Aorta (tissue), 5 donors: ENCODE results near the gene MFN2. TPM values are rescaled to one million over a fixed set of nuclear protein-coding genes. Genes with fewer than 3 reads are reported as not detected.
"Not testable (repeated sequence)": the region's sequence is repeated elsewhere in the genome, so short reads cannot be mapped to it uniquely, and the experiment has no call there.

ENCODE experiments used
- ATAC-seq: fragments of 200-7000 bp; cut with Tn5 transposase; one replicate; pipeline ENCODE4 v1.9.1; 2022; ENCODE audit warnings: moderate library complexity; ENCODE audit not compliant: low FRiP score
- DNase-seq, 2 donors: peaks; one replicate each; pipeline ENCODE4 v3.0.0-alpha.2; 2020
- H3K27ac ChIP-seq, 2 donors: one replicate each; pipeline ENCODE4 v1.5.1; 2013; ENCODE audit warnings: low read length in 2 of 2, mild to moderate bottlenecking in 2 of 2, moderate library complexity in 2 of 2, control low read depth in 1 of 2, inconsistent platforms in 1 of 2, low read depth in 1 of 2
- H3K27me3 ChIP-seq, 2 donors: one replicate each; pipeline ENCODE4 v1.6.1; 2013; ENCODE audit warnings: control low read depth in 1 of 2, low read length in 1 of 2, mild to moderate bottlenecking in 1 of 2, moderate library complexity in 1 of 2; ENCODE audit not compliant: insufficient read depth in 2 of 2, control insufficient read depth in 1 of 2
- H3K36me3 ChIP-seq, 2 donors: one replicate each; pipeline ENCODE4 v1.6.1; 2013; ENCODE audit warnings: control low read depth in 1 of 2, low read length in 1 of 2, mild to moderate bottlenecking in 1 of 2; ENCODE audit not compliant: insufficient read depth in 2 of 2, control insufficient read depth in 1 of 2
- H3K4me1 ChIP-seq, 2 donors: one replicate each; pipeline ENCODE4 v1.6.1; 2013; ENCODE audit warnings: low read length in 2 of 2, control low read depth in 1 of 2, mild to moderate bottlenecking in 1 of 2, moderate library complexity in 1 of 2; ENCODE audit not compliant: insufficient read depth in 2 of 2, control insufficient read depth in 1 of 2
- H3K4me3 ChIP-seq, 2 donors: one replicate each; pipeline ENCODE4 v1.5.1; 2013; ENCODE audit warnings: low read length in 2 of 2, control low read depth in 1 of 2, mild to moderate bottlenecking in 1 of 2
- H3K9me3 ChIP-seq: one replicate; pipeline ENCODE4 v1.6.1; 2013; ENCODE audit warnings: mild to moderate bottlenecking, low read length; ENCODE audit not compliant: control insufficient read depth
- WGBS, 2 donors: extraction: QIAGEN DNeasy Blood & Tissue Kit; methylation state at CpG; one replicate each; pipeline ENCODE4 v1.1.7; 2013; 5-methylcytosine and 5-hydroxymethylcytosine counted together
- intact Hi-C, 2 donors: fragments of 100-400 bp; cut with DNase I; formaldehyde crosslinking; loops; one replicate each; pipeline versions ENCODE4 v1.14.2 to v1.15.0; 2022
- polyA plus RNA-seq, 2 donors: library from polyadenylated mRNA; stranded (reverse); fragments of 200-250 nt; gene quantifications; one replicate each; pipeline ENCODE4 v1.2.3, GENCODE V29; 2013
- total RNA-seq, 2 donors: library from RNA; stranded (reverse); fragmentation: NEBNext Ultra II Directional; extraction: Animal tissue kit (Norgen Biotek cat#: 25700); gene quantifications; one replicate each; pipeline ENCODE4 v1.2.1, GENCODE V29; 2021
- donor health status: healthy with polysubstance abuse.
- donor health status: Bipolar disorder and iron deficiency.
- donor health status: DM: no; HTN: no; CAD: no.
- donor health status: DM: no; HTN: no; CAD: no.
- donor health status: DM: yes; HTN: yes; CAD: no.

Gene MFN2
- total and polyA plus RNA-seq, 4 donors = 22.4 to 57.1 (median 45.2) TPM

GRCh38 chr1:11939794-11940193 lies 40.5 kb upstream of the MFN2 start:
- H3K27ac ChIP-seq, ATAC-seq, H3K4me1 ChIP-seq, DNase-seq, H3K36me3 ChIP-seq, H3K27me3 ChIP-seq, H3K4me3 ChIP-seq, H3K9me3 ChIP-seq: not testable (repeated sequence)
- 96 to 99% methylated on average over 7 of the region's 7 CpGs for WGBS, 2 donors
- intact Hi-C loops = loop anchor here in 1 of 2 donors (5.0 kb wide), 1 partner anchor 43 kb away; the partner anchor contains the start of gene MFN2

DNA sequence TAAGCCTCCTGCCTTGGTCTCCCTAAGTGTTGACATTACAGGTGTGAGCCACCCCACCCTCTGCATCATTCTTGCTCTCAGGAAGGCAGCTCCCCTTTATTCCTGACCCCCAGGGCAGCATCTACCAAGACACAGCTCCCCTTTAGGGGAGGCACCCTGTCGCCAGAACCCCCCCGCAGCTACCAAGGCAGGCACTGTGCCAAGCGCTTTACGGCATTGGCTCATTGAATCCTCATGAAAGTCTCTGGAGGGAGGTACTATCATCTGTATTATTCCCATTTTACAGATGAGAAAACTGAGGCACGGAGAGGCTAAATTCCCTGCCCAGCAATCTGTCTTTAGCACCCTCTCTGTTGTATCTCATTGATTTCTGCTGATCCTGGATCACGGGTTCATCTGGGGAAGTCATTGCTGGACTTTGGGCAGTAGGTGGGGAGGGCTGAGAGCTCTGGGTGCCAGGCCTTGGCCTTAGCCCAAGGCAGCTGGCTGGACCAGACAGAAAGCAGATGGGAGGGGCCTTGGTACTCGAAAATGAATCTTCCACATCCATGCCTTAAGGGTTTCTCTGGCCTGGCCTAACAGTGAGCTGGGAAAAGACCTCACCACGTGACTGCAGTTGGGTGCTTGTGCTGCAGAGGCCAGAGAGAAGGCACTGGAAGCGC lies 39.9 kb upstream of the MFN2 start:
- H3K36me3 ChIP-seq = no peaks in the 10 kb centered on the region
- no peak overlapping the region for H3K4me3 ChIP-seq
- ATAC-seq (peak; percentile 36), DNase-seq (no peak)
- no peak overlapping the region for H3K27ac ChIP-seq
- no peaks in the 10 kb centered on the region for H3K27me3 ChIP-seq
- WGBS, 2 donors = 45 to 47% methylated on average over 9 of the region's 9 CpGs
- intact Hi-C loops = no loop called here
- no peaks in the 10 kb centered on the region for H3K4me1 ChIP-seq
- H3K9me3 ChIP-seq = no peaks in the 10 kb centered on the region

- no peaks in the 10 kb centered on the region for H3K4me1 ChIP-seq
- no peaks in the 10 kb centered on the region for H3K9me3 ChIP-seq
- no peak overlapping the region for H3K27ac ChIP-seq
- no peak for ATAC-seq
- 72 to 89% methylated on average over 4 of the region's 4 CpGs for WGBS, 2 donors
- H3K4me3 ChIP-seq = no peak overlapping the region
- DNase-seq = no peak
- H3K27me3 ChIP-seq = no peaks in the 10 kb centered on the region
- no peaks in the 10 kb centered on the region for H3K36me3 ChIP-seq
- intact Hi-C loops = no loop called here
These were observed 38.0 kb upstream of the MFN2 start for GRCh38 chr1:11942280-11942679.

DNA sequence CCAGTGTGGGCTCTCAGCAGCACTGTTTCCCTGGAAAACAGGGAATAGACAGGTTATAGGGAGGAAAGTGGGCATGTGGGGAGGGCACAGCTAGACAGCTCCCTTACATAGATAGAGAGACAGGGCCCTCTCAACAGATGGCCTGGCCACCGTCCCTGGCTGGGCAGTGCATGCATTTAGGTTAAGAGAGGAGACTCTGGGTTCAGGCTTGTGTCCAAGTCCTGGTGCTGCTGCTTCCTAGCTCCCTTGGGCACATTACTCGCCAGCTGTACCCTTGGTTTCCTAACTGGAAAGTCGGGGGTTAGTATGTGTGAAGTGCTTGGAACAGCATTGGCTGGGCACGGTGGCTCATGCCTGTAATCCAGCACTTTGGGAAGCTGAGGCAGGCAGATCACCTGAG lies 36.6 kb upstream of the MFN2 start:
- ATAC-seq = no peak
- no peaks in the 10 kb centered on the region for H3K9me3 ChIP-seq
- H3K36me3 ChIP-seq = no peaks in the 10 kb centered on the region
- no peak for DNase-seq
- WGBS, 2 donors = 71 to 74% methylated on average over 4 of the region's 4 CpGs
- H3K4me3 ChIP-seq = no peak overlapping the region
- no peaks in the 10 kb centered on the region for H3K27me3 ChIP-seq
- intact Hi-C loops = no loop called here
- H3K4me1 ChIP-seq = no peaks in the 10 kb centered on the region
- no peak overlapping the region for H3K27ac ChIP-seq

DNA sequence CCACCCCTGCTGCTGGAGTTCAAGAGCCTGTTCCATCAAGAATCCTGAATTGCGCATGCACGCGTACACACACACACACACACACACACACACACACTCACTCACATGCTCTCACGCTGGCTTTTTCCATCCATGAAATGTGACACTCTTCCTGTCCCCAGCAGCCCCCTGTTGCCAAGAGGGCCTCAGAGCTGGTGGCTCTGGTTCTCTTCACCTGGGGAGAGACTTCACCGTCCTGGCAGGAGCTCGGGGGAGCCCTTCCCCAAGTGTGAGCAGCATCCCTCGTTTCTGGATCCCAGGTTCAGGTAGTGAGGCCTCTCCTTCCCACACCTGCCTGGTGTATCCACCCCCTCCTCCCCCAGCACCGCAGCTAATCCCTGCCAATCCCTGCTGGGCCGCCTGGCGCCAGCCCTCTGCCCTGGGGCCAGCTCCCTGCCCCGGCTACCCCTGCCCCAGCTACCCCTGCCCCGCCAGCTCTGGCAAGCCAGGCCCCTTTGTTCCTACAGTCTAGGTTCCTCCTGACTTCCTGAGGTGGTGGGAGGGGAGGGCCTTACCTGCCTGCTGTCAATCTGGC lies 35.8 kb upstream of the MFN2 start:
- Histone ChIP-seq H3K4me3 (no peak overlapping the region), H3K9me3 (no peaks in the 10 kb centered on the region), H3K27ac (no peak overlapping the region), H3K27me3 (no peaks in the 10 kb centered on the region), H3K4me1 (no peaks in the 10 kb centered on the region), H3K36me3 (no peaks in the 10 kb centered on the region)
- DNase-seq = no peak
- intact Hi-C loops = no loop called here
- WGBS, 2 donors = 68 to 69% methylated on average over 11 to 12 of the region's 12 CpGs
- no peak for ATAC-seq

DNA sequence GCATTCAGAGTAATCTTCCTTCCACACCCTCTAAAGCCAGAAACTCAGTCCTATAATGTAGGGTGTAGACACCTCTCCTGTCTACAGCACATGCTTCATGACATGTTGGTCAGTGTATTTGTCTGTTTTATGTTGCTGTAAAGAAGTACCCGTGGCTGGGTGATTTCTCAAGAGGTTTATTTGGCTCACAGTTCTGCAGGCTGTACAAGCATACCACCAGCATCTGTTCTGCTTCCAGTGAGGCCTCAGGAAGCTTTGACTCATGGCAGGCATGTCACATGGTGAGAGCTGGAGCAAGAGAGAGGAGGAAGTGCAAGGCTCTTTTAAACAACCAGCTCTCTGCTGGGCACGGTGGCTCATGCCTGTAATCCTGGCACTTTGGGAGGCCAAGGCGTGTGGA lies 33.6 kb upstream of the MFN2 start:
- 79 to 84% methylated on average over 3 of the region's 3 CpGs for WGBS, 2 donors
- no peak for DNase-seq
- peaks cover 0 to 2% of the 10 kb centered on the region in 2 donors for H3K36me3 ChIP-seq

GRCh38 chr1:11948822-11949458 lies 31.3 kb upstream of the MFN2 start:
- DNase-seq (no peak), ATAC-seq (no peak)
- Histone ChIP-seq H3K4me1 (no peaks in the 10 kb centered on the region), H3K4me3 (no peak overlapping the region), H3K27me3 (no peaks in the 10 kb centered on the region), H3K36me3 (peaks cover 0 to 2% of the 10 kb centered on the region in 2 donors), H3K27ac (no peak overlapping the region), H3K9me3 (no peaks in the 10 kb centered on the region)
- 91 to 93% methylated on average over 6 of the region's 6 CpGs for WGBS, 2 donors
- intact Hi-C loops = no loop called here

More for the DNA sequence above, 33.6 kb upstream of the MFN2 start:
- Histone ChIP-seq H3K9me3 (no peaks in the 10 kb centered on the region), H3K27ac (no peak overlapping the region), H3K4me3 (no peak overlapping the region), H3K4me1 (no peaks in the 10 kb centered on the region), H3K27me3 (no peaks in the 10 kb centered on the region)
- no peak for ATAC-seq
- intact Hi-C loops = no loop called here

DNA sequence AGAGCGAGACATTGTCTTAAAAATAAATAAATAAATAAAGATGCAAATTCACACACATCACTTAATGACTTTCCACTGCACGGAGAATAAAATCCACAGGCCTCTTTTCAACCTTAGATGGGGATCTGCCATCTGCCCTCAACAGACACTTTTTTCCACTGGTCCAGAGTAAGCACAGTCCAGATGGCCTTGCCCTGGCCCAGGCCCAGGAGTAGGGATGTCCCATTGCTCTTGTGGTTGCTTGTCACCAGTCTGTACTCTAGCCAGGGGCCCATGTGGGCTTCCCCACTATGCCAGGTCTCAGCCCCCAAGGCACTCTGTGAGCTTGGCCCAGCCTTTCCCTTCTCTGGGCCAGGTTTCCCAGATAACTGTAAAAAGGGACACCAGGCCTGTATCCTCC lies 28.3 kb upstream of the MFN2 start:
- WGBS, 2 donors = 92 to 98% methylated on average over 2 of the region's 2 CpGs
- H3K36me3 ChIP-seq = peaks cover 0 to 2% of the 10 kb centered on the region in 2 donors
- H3K4me1 ChIP-seq = no peaks in the 10 kb centered on the region
- no peak overlapping the region for H3K27ac ChIP-seq
- no peaks in the 10 kb centered on the region for H3K9me3 ChIP-seq
- DNase-seq = no peak
- H3K4me3 ChIP-seq = no peak overlapping the region
- no peaks in the 10 kb centered on the region for H3K27me3 ChIP-seq
- intact Hi-C loops = no loop called here
- no peak for ATAC-seq
